HepG2 (cell line): ENCODE results near the gene CAMK1. TPM values are rescaled to one million over a fixed set of nuclear protein-coding genes. Genes with fewer than 3 reads are reported as not detected.

Source experiments
- ARID5B ChIP-seq: IDR thresholded peaks from 2 replicates; pipeline ENCODE4 v1.4.0; 2020; ENCODE audit warnings: mild to moderate bottlenecking, missing genetic modification reagents
- ARNT2 ChIP-seq: sonication (generic); formaldehyde crosslinking; IDR thresholded peaks from 2 replicates; pipeline ENCODE4 v1.8.0; 2022; ENCODE audit warnings: mild to moderate bottlenecking, low read depth, missing genetic modification reagents, moderate library complexity
- HBP1 ChIP-seq: IDR thresholded peaks from 2 replicates; pipeline ENCODE4 v1.6.1; 2016; ENCODE audit warnings: low read depth, control low read depth
- HOXA5 ChIP-seq: sonication (generic); formaldehyde crosslinking; IDR thresholded peaks from 2 replicates; pipeline ENCODE4 v1.4.0; 2020; ENCODE audit warnings: missing genetic modification reagents
- KAT8 ChIP-seq: IDR thresholded peaks from 2 replicates; pipeline ENCODE4 v1.6.1; 2016; ENCODE audit warnings: missing genetic modification reagents, missing compliant biosample characterization
- RARA ChIP-seq: IDR thresholded peaks from 2 replicates; pipeline ENCODE4 v1.6.1; 2016; ENCODE audit warnings: missing genetic modification reagents, missing compliant biosample characterization
- SMARCC2 ChIP-seq: fragments of 450-650 bp; IDR thresholded peaks from 2 replicates; pipeline ENCODE4 v1.6.1; 2017; ENCODE audit warnings: antibody characterized with exemption, mild to moderate bottlenecking
- SOX13 ChIP-seq, 3 experiments: fragments of 450-650 bp in 1 of 3; sonication (generic) in 1 of 3; formaldehyde crosslinking in 1 of 3; IDR thresholded peaks in 2 of 3; conservative IDR thresholded peaks in 1 of 3; 2 replicates each; pipeline versions ENCODE4 v1.5.0 to v1.6.1; 2016 to 2020; ENCODE audit warnings: antibody characterized with exemption in 1 of 3, mild to moderate bottlenecking in 1 of 3, missing compliant biosample characterization in 1 of 3, missing genetic modification reagents in 1 of 3, moderate library complexity in 1 of 3
- SOX5 ChIP-seq: IDR thresholded peaks from 2 replicates; pipeline ENCODE4 v1.6.1; 2016; ENCODE audit warnings: borderline replicate concordance
- ZBTB8A ChIP-seq: sonication (generic); formaldehyde crosslinking; IDR thresholded peaks from 2 replicates; pipeline ENCODE4 v1.4.0; 2020; ENCODE audit warnings: mild to moderate bottlenecking, low read depth, missing genetic modification reagents, borderline replicate concordance
- ZHX1 ChIP-seq: sonication (generic); formaldehyde crosslinking; IDR thresholded peaks from 2 replicates; pipeline ENCODE4 v1.8.1; 2022; ENCODE audit warnings: low read depth, mild to moderate bottlenecking, missing genetic modification reagents
- ZNF136 ChIP-seq: sonication (generic); formaldehyde crosslinking; IDR thresholded peaks from 2 replicates; pipeline ENCODE4 v1.8.1; 2022; ENCODE audit warnings: low read depth, mild to moderate bottlenecking, moderate library complexity, missing genetic modification reagents
- ZNF207 ChIP-seq: fragments of 450-650 bp; IDR thresholded peaks from 2 replicates; pipeline ENCODE4 v1.6.1; 2016; ENCODE audit warnings: antibody characterized with exemption, borderline replicate concordance
- ZNF264 ChIP-seq: sonication (generic); formaldehyde crosslinking; IDR thresholded peaks from 2 replicates; pipeline ENCODE4 v1.4.0; 2020; ENCODE audit warnings: missing genetic modification reagents
- ZNF503 ChIP-seq: sonication (generic); formaldehyde crosslinking; IDR thresholded peaks from 2 replicates; pipeline ENCODE4 v1.4.0; 2020; ENCODE audit warnings: missing genetic modification reagents
- ZNF546 ChIP-seq: sonication (generic); formaldehyde crosslinking; conservative IDR thresholded peaks from 2 replicates; pipeline ENCODE4 v1.8.1; 2023; ENCODE audit warnings: mild to moderate bottlenecking, missing genetic modification reagents
- ZNF652 ChIP-seq: IDR thresholded peaks from 2 replicates; pipeline ENCODE4 v1.6.1; 2016; ENCODE audit warnings: low read depth, borderline replicate concordance
- polyA plus RNA-seq, 8 experiments: library from polyadenylated mRNA; depleted of rRNA in 3 of 8; stranded (reverse) in 7 of 8; unstranded in 1 of 8; fragments of >200 nt; fragmentation: Illumina TruSeq in 4 of 8; extraction: Trizol in 4 of 8; gene quantifications; 2 replicates each; pipeline versions ENCODE4 v1.2.1 to v1.2.3, GENCODE V29; 2011 to 2016; ENCODE audit warnings: low read depth in 4 of 8, missing spikeins in 1 of 8, mixed read lengths in 1 of 8; ENCODE audit not compliant: insufficient read depth in 1 of 8
- total RNA-seq, 5 experiments: library from RNA; depleted of rRNA; stranded (reverse); fragments of >200 nt; fragmentation: Illumina TruSeq; extraction: Trizol; gene quantifications; 2 replicates each; pipeline ENCODE4 v1.2.3, GENCODE V29; 2016; ENCODE audit warnings: low read depth in 1 of 5

Gene CAMK1
- total and polyA plus RNA-seq, 2 of the 13 experiments (the other 11 are each of a cell fraction or from before 2014, with no cell fraction given) = 26.4 to 53.3 TPM

GRCh38 chr3:9731206-9732079 lies 38.3 kb downstream of the CAMK1 start, which contains the start of gene BRPF1 (continued):
- TF ChIP-seq ARID5B (CRISPR knock-in tag) (peak; percentile 56; the same call in 1 of the 2 replicates), HOXA5 (CRISPR knock-in tag) (0 out of 2 replicates have a peak, but pooled peaks have one; percentile 27), ZNF503 (peak; percentile 48; the same call in 1 of the 2 replicates), HBP1 (CRISPR knock-in tag) (no peak), SMARCC2 (no peak), SOX5 (CRISPR knock-in tag) (0 out of 2 replicates have a peak, but pooled peaks have one; percentile 39), ZHX1 (CRISPR knock-in tag) (no peak), ZNF652 (no peak), ZNF136 (CRISPR knock-in tag) (no peak), ZBTB8A (CRISPR knock-in tag) (no peak), ZNF546 (CRISPR knock-in tag) (peak; percentile 81; the same call in 1 of the 2 replicates), RARA (CRISPR knock-in tag) (peak; percentile 10; the same call in 1 of the 2 replicates), SOX13 (IDR thresholded peaks at IDR 0.05) (no peak), SOX13 (CRISPR knock-in tag; conservative IDR thresholded peaks at IDR 0.05 in 1 of 2, IDR thresholded peaks at IDR 0.05 in 1 of 2) (no peak; a peak in 1 of 4 replicates), KAT8 (CRISPR knock-in tag) (peak; percentile 89), ZNF264 (CRISPR knock-in tag) (0 out of 2 replicates have a peak, but pooled peaks have one; percentile 33), ARNT2 (CRISPR knock-in tag) (peak; percentile 79), ZNF207 (no peak)
